Progenitor cell of endocrine pancreas (in vitro differentiated cells): ENCODE measurements around the gene IGFBP6. TPM values are rescaled to one million over a fixed set of nuclear protein-coding genes. Genes with fewer than 3 reads are reported as not detected.

Experiments used
- DNase-seq: peaks from one replicate; pipeline ENCODE4 v3.0.0; 2021; ENCODE audit warnings: low spot score; ENCODE audit not compliant: unreplicated experiment
- H3K27ac Mint-ChIP-seq: 2 replicates; pipeline ENCODE4 v1.8.0; 2021; ENCODE audit warnings: mild to moderate bottlenecking, moderate library complexity, mixed read lengths
- H3K27me3 Mint-ChIP-seq: 2 replicates; pipeline ENCODE4 v1.8.0; 2021; ENCODE audit warnings: mixed read lengths
- H3K36me3 Mint-ChIP-seq: 2 replicates; pipeline ENCODE4 v1.8.0; 2022; ENCODE audit warnings: mixed read lengths; ENCODE audit not compliant: insufficient read depth
- H3K4me1 Mint-ChIP-seq: 2 replicates; pipeline ENCODE4 v1.8.0; 2021; ENCODE audit warnings: low read depth, mixed read lengths
- H3K4me3 Mint-ChIP-seq: 2 replicates; pipeline ENCODE4 v1.8.0; 2021; ENCODE audit warnings: low read depth, mild to moderate bottlenecking, moderate library complexity, mixed read lengths
- H3K9me3 Mint-ChIP-seq: 2 replicates; pipeline ENCODE4 v1.8.0; 2021; ENCODE audit warnings: low read depth, mixed read lengths
- CTCF ChIP-seq: fragments of 200-600 bp; sonication (generic); IDR thresholded peaks from one replicate; pipeline ENCODE4 v1.5.0; 2021; ENCODE audit warnings: antibody characterized with exemption, mild to moderate bottlenecking; ENCODE audit not compliant: unreplicated experiment
- total RNA-seq: library from RNA; stranded (reverse); gene quantifications from 2 replicates; pipeline ENCODE4 v1.2.1, GENCODE V29; 2021

Gene IGFBP6
- total RNA-seq, 1 donor from 2014 or later: 25.7 TPM

GRCh38 chr12:53086361-53086760, 11.1 kb upstream of the IGFBP6 start:
- no peak for TF ChIP-seq CTCF
- no peaks in the 10 kb centered on the region for H3K9me3 Mint-ChIP-seq

GRCh38 chr12:53090105-53090504, 7.4 kb upstream of the IGFBP6 start:
- no peak for DNase-seq
- no peaks in the 10 kb centered on the region for H3K9me3 Mint-ChIP-seq
- H3K4me1 Mint-ChIP-seq: peaks cover 1% of the 10 kb centered on the region
- H3K4me3 Mint-ChIP-seq: no peak overlapping the region
- H3K27me3 Mint-ChIP-seq: peaks cover 8% of the 10 kb centered on the region
- no peak overlapping the region for H3K27ac Mint-ChIP-seq
- no peaks in the 10 kb centered on the region for H3K36me3 Mint-ChIP-seq
- TF ChIP-seq CTCF: no peak

More at GRCh38 chr12:53086361-53086760, 11.1 kb upstream of the IGFBP6 start:
- Mint-ChIP-seq H3K4me3 (no peak overlapping the region), H3K27me3 (no peaks in the 10 kb centered on the region), H3K4me1 (no peaks in the 10 kb centered on the region), H3K27ac (no peak overlapping the region), H3K36me3 (no peaks in the 10 kb centered on the region)
- DNase-seq: no peak

- Mint-ChIP-seq H3K36me3 (no peaks in the 10 kb centered on the region), H3K4me1 (peaks cover 1% of the 10 kb centered on the region), H3K27me3 (peaks cover 8% of the 10 kb centered on the region), H3K9me3 (no peaks in the 10 kb centered on the region), H3K4me3 (no peak overlapping the region), H3K27ac (no peak overlapping the region)
- no peak for DNase-seq
- no peak for TF ChIP-seq CTCF
These were observed 6.9 kb upstream of the IGFBP6 start for GRCh38 chr12:53090554-53090953.

- no peaks in the 10 kb centered on the region for H3K36me3 Mint-ChIP-seq
- no peak for TF ChIP-seq CTCF
- no peak overlapping the region for H3K27ac Mint-ChIP-seq
- no peak overlapping the region for H3K4me3 Mint-ChIP-seq
- H3K9me3 Mint-ChIP-seq: no peaks in the 10 kb centered on the region
- peaks cover 6% of the 10 kb centered on the region for H3K4me1 Mint-ChIP-seq
- DNase-seq: no peak
- peaks cover 16% of the 10 kb centered on the region for H3K27me3 Mint-ChIP-seq
These were observed 5.7 kb upstream of the IGFBP6 start for GRCh38 chr12:53091756-53092155.

- H3K27ac Mint-ChIP-seq: no peak overlapping the region
- peaks cover 22% of the 10 kb centered on the region for H3K27me3 Mint-ChIP-seq
- no peak for TF ChIP-seq CTCF
- DNase-seq: no peak
- H3K4me1 Mint-ChIP-seq: peaks cover 21% of the 10 kb centered on the region
- H3K9me3 Mint-ChIP-seq: no peaks in the 10 kb centered on the region
- H3K36me3 Mint-ChIP-seq: no peaks in the 10 kb centered on the region
- H3K4me3 Mint-ChIP-seq: no peak overlapping the region
These were observed 3.6 kb upstream of the IGFBP6 start for GRCh38 chr12:53093777-53094393.
